ENCODE results near the gene TNFRSF6B. TPM values are rescaled to one million over a fixed set of nuclear protein-coding genes. Genes with fewer than 3 reads are reported as not detected.

Gene TNFRSF6B
- total RNA-seq, 4 donors from 2014 or later = 2.1 to 16.1 (median 11.1) TPM

- H3K4me3 ChIP-seq = no peak overlapping the region
- TF ChIP-seq EP300 (IDR thresholded peaks at IDR 0.05) (no peak), POLR2A (IDR thresholded peaks at IDR 0.05) (no peak), POLR2AphosphoS5 (IDR thresholded peaks at IDR 0.05) (no peak)
- TF ChIP-seq, protein P1, sequence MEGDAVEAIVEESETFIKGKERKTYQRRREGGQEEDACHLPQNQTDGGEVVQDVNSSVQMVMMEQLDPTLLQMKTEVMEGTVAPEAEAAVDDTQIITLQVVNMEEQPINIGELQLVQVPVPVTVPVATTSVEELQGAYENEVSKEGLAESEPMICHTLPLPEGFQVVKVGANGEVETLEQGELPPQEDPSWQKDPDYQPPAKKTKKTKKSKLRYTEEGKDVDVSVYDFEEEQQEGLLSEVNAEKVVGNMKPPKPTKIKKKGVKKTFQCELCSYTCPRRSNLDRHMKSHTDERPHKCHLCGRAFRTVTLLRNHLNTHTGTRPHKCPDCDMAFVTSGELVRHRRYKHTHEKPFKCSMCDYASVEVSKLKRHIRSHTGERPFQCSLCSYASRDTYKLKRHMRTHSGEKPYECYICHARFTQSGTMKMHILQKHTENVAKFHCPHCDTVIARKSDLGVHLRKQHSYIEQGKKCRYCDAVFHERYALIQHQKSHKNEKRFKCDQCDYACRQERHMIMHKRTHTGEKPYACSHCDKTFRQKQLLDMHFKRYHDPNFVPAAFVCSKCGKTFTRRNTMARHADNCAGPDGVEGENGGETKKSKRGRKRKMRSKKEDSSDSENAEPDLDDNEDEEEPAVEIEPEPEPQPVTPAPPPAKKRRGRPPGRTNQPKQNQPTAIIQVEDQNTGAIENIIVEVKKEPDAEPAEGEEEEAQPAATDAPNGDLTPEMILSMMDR (IDR thresholded peaks at IDR 0.05) = no peak
- no peaks in the 10 kb centered on the region for H3K9me3 ChIP-seq
- H3K36me3 ChIP-seq = peaks cover 21% of the 10 kb centered on the region
- no peak overlapping the region for H3K27ac ChIP-seq
- peaks cover 21% of the 10 kb centered on the region for H3K4me1 ChIP-seq
- no peak for DNase-seq (ENCODE audit: low spot score in 2 of 2)
- WGBS = 65% methylated on average over 23 of the region's 25 CpGs
- H3K27me3 ChIP-seq = no peaks in the 10 kb centered on the region
Observed at GRCh38 chr20:63744574-63745423, 48.3 kb downstream of the TNFRSF6B start.

- DNase-seq (ENCODE audit: low spot score in 2 of 2) = no peak
- no peaks in the 10 kb centered on the region for H3K27me3 ChIP-seq
Observed at GRCh38 chr20:63745424-63745805, 49.0 kb downstream of the TNFRSF6B start.

DNA sequence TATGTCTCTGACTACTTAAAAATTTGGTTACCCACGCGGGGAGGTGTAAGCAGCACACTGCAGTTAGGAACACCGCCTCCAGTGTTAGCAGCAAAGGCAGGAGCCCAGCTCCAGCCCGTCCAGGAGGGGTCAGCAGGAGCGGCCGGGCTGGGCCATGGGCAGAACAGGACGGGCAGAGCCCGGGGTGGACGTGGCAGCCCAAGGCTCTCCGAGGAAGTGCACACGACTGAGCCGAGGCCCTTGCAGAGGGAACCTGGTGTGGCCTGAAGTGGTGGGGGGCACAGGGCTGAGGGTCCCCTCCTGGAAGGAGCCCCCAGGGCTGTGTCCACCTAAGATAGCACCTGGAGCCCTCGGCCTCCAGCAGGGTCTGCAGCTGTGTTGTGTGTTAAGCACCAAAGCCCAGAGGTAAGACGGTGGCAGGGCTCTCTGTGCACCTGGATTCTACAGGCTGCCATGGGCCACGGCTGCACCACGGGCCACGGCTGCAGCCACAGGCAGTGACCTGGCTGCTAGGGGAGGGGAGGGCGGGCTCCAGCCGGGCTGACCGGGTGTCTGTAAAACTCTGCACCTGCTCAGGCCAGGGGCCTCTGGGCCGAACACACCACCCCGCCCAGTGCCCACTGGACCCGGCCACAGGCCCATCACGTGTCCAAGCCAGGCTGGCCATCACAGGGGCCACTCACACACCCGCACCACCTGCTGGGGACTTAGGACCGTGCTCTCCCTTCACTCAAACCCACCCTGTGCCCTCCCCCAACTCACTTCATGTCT lies 49.7 kb downstream of the TNFRSF6B start:
- no peak for DNase-seq (ENCODE audit: low spot score in 2 of 2)
- Histone ChIP-seq H3K4me1 (peaks cover 13% of the 10 kb centered on the region), H3K27ac (no peak overlapping the region), H3K36me3 (peaks cover 21% of the 10 kb centered on the region), H3K9me3 (no peaks in the 10 kb centered on the region), H3K4me3 (no peak overlapping the region), H3K27me3 (no peaks in the 10 kb centered on the region)
- WGBS = 86% methylated on average over 14 of the region's 26 CpGs
- TF ChIP-seq, protein P1 (IDR thresholded peaks at IDR 0.05) = no peak
- TF ChIP-seq POLR2A (IDR thresholded peaks at IDR 0.05) = no peak
- TF ChIP-seq POLR2AphosphoS5 (IDR thresholded peaks at IDR 0.05) = no peak
- no peak for TF ChIP-seq EP300 (IDR thresholded peaks at IDR 0.05)

More at GRCh38 chr20:63745424-63745805, 49.0 kb downstream of the TNFRSF6B start:
- H3K36me3 ChIP-seq = peaks cover 21% of the 10 kb centered on the region
- no peak overlapping the region for H3K4me3 ChIP-seq
- TF ChIP-seq POLR2A (IDR thresholded peaks at IDR 0.05) (no peak), POLR2AphosphoS5 (IDR thresholded peaks at IDR 0.05) (no peak), EP300 (IDR thresholded peaks at IDR 0.05) (no peak)
- TF ChIP-seq, protein P1 (IDR thresholded peaks at IDR 0.05) = no peak
- H3K9me3 ChIP-seq = no peaks in the 10 kb centered on the region
- no peak overlapping the region for H3K27ac ChIP-seq
- H3K4me1 ChIP-seq = peaks cover 18% of the 10 kb centered on the region
- whole genome bisulfite sequencing = 49% methylated on average over 15 of the region's 15 CpGs

- no peaks in the 10 kb centered on the region for H3K27me3 ChIP-seq
- no peaks in the 10 kb centered on the region for H3K9me3 ChIP-seq
- WGBS = 88% methylated on average over 29 of the region's 47 CpGs
- DNase-seq (ENCODE audit: low spot score in 2 of 2) = no peak
- peaks cover 6% of the 10 kb centered on the region for H3K4me1 ChIP-seq
- H3K36me3 ChIP-seq = peaks cover 20% of the 10 kb centered on the region
- no peak overlapping the region for H3K4me3 ChIP-seq
- H3K27ac ChIP-seq = no peak overlapping the region
- TF ChIP-seq, protein P1 (IDR thresholded peaks at IDR 0.05) = no peak
- TF ChIP-seq POLR2A (IDR thresholded peaks at IDR 0.05) (no peak), POLR2AphosphoS5 (IDR thresholded peaks at IDR 0.05) (no peak), EP300 (IDR thresholded peaks at IDR 0.05) (no peak)
Observed at GRCh38 chr20:63746751-63747315, 50.4 kb downstream of the TNFRSF6B start.

All from suprapubic skin (tissue), 4 donors.